H9 (cell line): Measurements from ENCODE around the gene TAF4. TPM values are rescaled to one million over a fixed set of nuclear protein-coding genes. Genes with fewer than 3 reads are reported as not detected.

Experiments
- DNase-seq: peaks from one replicate; pipeline ENCODE4 v3.0.0-alpha.2; 2017
- H2AFZ ChIP-seq: one replicate; pipeline ENCODE4 v1.6.1; 2013; ENCODE audit warnings: mild to moderate bottlenecking, low read length, control low read depth, moderate library complexity
- H2AK5ac ChIP-seq: 2 replicates; pipeline ENCODE4 v1.6.1; 2013; ENCODE audit warnings: low read length, control low read depth, mixed read lengths; ENCODE audit not compliant: insufficient read length
- H2BK120ac ChIP-seq: one replicate; pipeline ENCODE4 v1.6.1; 2013; ENCODE audit warnings: low read depth, mild to moderate bottlenecking, low read length, control low read depth, inconsistent platforms; ENCODE audit not compliant: poor library complexity, severe bottlenecking
- H2BK12ac ChIP-seq: 2 replicates; pipeline ENCODE4 v1.6.1; 2013; ENCODE audit warnings: low read length, control low read depth, mixed read lengths, low read depth; ENCODE audit not compliant: insufficient read length
- H2BK15ac ChIP-seq: 2 replicates; pipeline ENCODE4 v1.6.1; 2013; ENCODE audit warnings: low read depth, low read length, control low read depth
- H2BK20ac ChIP-seq: one replicate; pipeline ENCODE4 v1.6.1; 2013; ENCODE audit warnings: low read depth, mild to moderate bottlenecking, low read length, control low read depth, inconsistent platforms; ENCODE audit not compliant: poor library complexity, severe bottlenecking
- H2BK5ac ChIP-seq: 2 replicates; pipeline ENCODE4 v1.6.1; 2013; ENCODE audit warnings: low read length, control low read depth, mixed read lengths; ENCODE audit not compliant: insufficient read length
- H3K14ac ChIP-seq: 2 replicates; pipeline ENCODE4 v1.6.1; 2013; ENCODE audit warnings: low read length, control low read depth; ENCODE audit not compliant: insufficient read depth
- H3K18ac ChIP-seq: 2 replicates; pipeline ENCODE4 v1.6.1; 2013; ENCODE audit warnings: low read depth, mild to moderate bottlenecking, mixed read lengths, low read length, control low read depth; ENCODE audit not compliant: insufficient read length
- H3K23ac ChIP-seq: 2 replicates; pipeline ENCODE4 v1.6.1; 2013; ENCODE audit warnings: low read length, control low read depth, mixed read lengths, low read depth; ENCODE audit not compliant: insufficient read length
- H3K23me2 ChIP-seq: 2 replicates; pipeline ENCODE4 v1.6.1; 2013; ENCODE audit warnings: low read depth, mild to moderate bottlenecking, mixed read lengths, low read length, control low read depth; ENCODE audit not compliant: insufficient read length, poor library complexity, severe bottlenecking
- H3K27ac ChIP-seq: 2 replicates; pipeline ENCODE4 v1.5.1; 2013; ENCODE audit warnings: low read length, control low read depth, mixed read lengths, low read depth; ENCODE audit not compliant: insufficient read length
- H3K27me3 ChIP-seq: 2 replicates; pipeline ENCODE4 v1.6.1; 2013; ENCODE audit warnings: low read length, control low read depth, inconsistent platforms; ENCODE audit not compliant: insufficient read depth
- H3K4ac ChIP-seq: 2 replicates; pipeline ENCODE4 v1.6.1; 2013; ENCODE audit warnings: low read depth, mild to moderate bottlenecking, control low read depth, inconsistent platforms, low read length, moderate library complexity
- H3K4me1 ChIP-seq: 2 replicates; pipeline ENCODE4 v1.6.1; 2013; ENCODE audit warnings: low read length, control low read depth, inconsistent platforms; ENCODE audit not compliant: insufficient read depth
- H3K4me2 ChIP-seq: 2 replicates; pipeline ENCODE4 v1.6.1; 2013; ENCODE audit warnings: low read length, control low read depth, mixed read lengths; ENCODE audit not compliant: insufficient read length, insufficient read depth
- H3K56ac ChIP-seq: 2 replicates; pipeline ENCODE4 v1.6.1; 2013; ENCODE audit warnings: low read depth, mild to moderate bottlenecking, mixed read lengths, low read length, control low read depth; ENCODE audit not compliant: insufficient read length
- H3K79me1 ChIP-seq: 2 replicates; pipeline ENCODE4 v1.6.1; 2013; ENCODE audit warnings: low read depth, mild to moderate bottlenecking, moderate library complexity, low read length, control low read depth, inconsistent platforms; ENCODE audit not compliant: insufficient read depth, poor library complexity, severe bottlenecking
- H3K79me2 ChIP-seq: 2 replicates; pipeline ENCODE4 v1.6.1; 2013; ENCODE audit warnings: low read length, control low read depth, inconsistent platforms; ENCODE audit not compliant: insufficient read depth
- H3K9ac ChIP-seq: 2 replicates; pipeline ENCODE4 v1.6.1; 2013; ENCODE audit warnings: low read length, control low read depth, mixed read lengths; ENCODE audit not compliant: insufficient read length; ENCODE audit errors: extremely low read depth
- H3K9me3 ChIP-seq: one replicate; pipeline ENCODE4 v1.6.1; 2013; ENCODE audit warnings: low read depth, low read length, inconsistent platforms; ENCODE audit not compliant: control insufficient read depth
- H3T11ph ChIP-seq: one replicate; pipeline ENCODE4 v1.6.1; 2013; ENCODE audit warnings: mild to moderate bottlenecking, low read length, control low read depth, inconsistent platforms
- H4K20me1 ChIP-seq: one replicate; pipeline ENCODE4 v1.6.1; 2013; ENCODE audit not compliant: control insufficient read depth, insufficient read length, insufficient read depth
- H4K5ac ChIP-seq: 2 replicates; pipeline ENCODE4 v1.6.1; 2013; ENCODE audit warnings: low read depth, mild to moderate bottlenecking, mixed read lengths, low read length, control low read depth; ENCODE audit not compliant: insufficient read length
- H4K8ac ChIP-seq: replicated peaks from 2 replicates; pipeline ENCODE4 v1.6.1; 2013; ENCODE audit warnings: low read length, control low read depth, mixed read lengths, low read depth; ENCODE audit not compliant: insufficient read length
- H4K91ac ChIP-seq: 2 replicates; pipeline ENCODE4 v1.6.1; 2013; ENCODE audit warnings: low read depth, mild to moderate bottlenecking, moderate library complexity, mixed read lengths, low read length, control low read depth; ENCODE audit not compliant: insufficient read length
- H3K27ac Mint-ChIP-seq, 3 experiments: 2 replicates in 2 of 3; 3 replicates in 1 of 3; pipeline ENCODE4 v1.8.0; 2020 to 2021; ENCODE audit warnings: mixed read lengths in 3 of 3, mild to moderate bottlenecking in 1 of 3, moderate library complexity in 1 of 3
- H3K27me3 Mint-ChIP-seq: 2 replicates; pipeline ENCODE4 v1.8.0; 2021; ENCODE audit warnings: low read depth, mild to moderate bottlenecking, moderate library complexity, mixed read lengths
- H3K36me3 Mint-ChIP-seq, 3 experiments: 2 replicates in 2 of 3; 3 replicates in 1 of 3; pipeline ENCODE4 v1.8.0; 2020 to 2021; ENCODE audit warnings: low read depth in 3 of 3, mixed read lengths in 3 of 3; ENCODE audit not compliant: insufficient read depth in 1 of 3
- H3K4me1 Mint-ChIP-seq, 2 experiments: 2 replicates each; pipeline ENCODE4 v1.8.0; 2020; ENCODE audit warnings: mixed read lengths in 2 of 2
- H3K4me3 Mint-ChIP-seq, 2 experiments: 2 replicates in 1 of 2; 3 replicates in 1 of 2; pipeline ENCODE4 v1.8.0; 2020 to 2021; ENCODE audit warnings: mild to moderate bottlenecking in 2 of 2, mixed read lengths in 2 of 2, moderate library complexity in 1 of 2
- H3K9me3 Mint-ChIP-seq, 2 experiments: 2 replicates in 1 of 2; 3 replicates in 1 of 2; pipeline ENCODE4 v1.8.0; 2020; ENCODE audit warnings: mild to moderate bottlenecking in 2 of 2, mixed read lengths in 2 of 2, moderate library complexity in 1 of 2
- CTCF ChIP-seq: fragments of 200-600 bp; sonication (generic); conservative IDR thresholded peaks from 3 replicates; pipeline ENCODE4 v1.8.0; 2021; ENCODE audit warnings: antibody characterized with exemption, mild to moderate bottlenecking
- WGBS: extraction: QIAGEN DNeasy Blood & Tissue Kit; methylation state at CpG from one replicate; pipeline ENCODE4 v1.1.7; 2013; ENCODE audit warnings: missing lambda C conversion rate, low lambda C conversion rate, mixed read lengths; ENCODE audit not compliant: insufficient read length; ENCODE audit errors: extremely low coverage; 5-methylcytosine and 5-hydroxymethylcytosine counted together
- total RNA-seq: library from RNA; stranded (reverse); gene quantifications from 2 replicates; pipeline ENCODE4 v1.2.1, GENCODE V29; 2021

Gene TAF4
- total RNA-seq, 1 experiment from 2014 or later = 30.8 TPM

GRCh38 chr20:62080249-62080990 lies 14.7 kb upstream of the TAF4 start:
- no peak overlapping the region for H3K56ac ChIP-seq
- no peak for TF ChIP-seq CTCF
- no peaks in the 10 kb centered on the region for H3K9me3 ChIP-seq
- H3K4me3 Mint-ChIP-seq = no peak overlapping the region; a peak in 1 of 5 replicates
- H2BK12ac ChIP-seq = no peak overlapping the region
- H3K27me3 ChIP-seq = no peaks in the 10 kb centered on the region
- H2BK20ac ChIP-seq = no peak overlapping the region
- no peak overlapping the region for H4K5ac ChIP-seq
- H2BK5ac ChIP-seq = no peak overlapping the region
- H3K27me3 Mint-ChIP-seq = peaks cover 36% of the 10 kb centered on the region
- H3K23me2 ChIP-seq = no peaks in the 10 kb centered on the region
- no peak overlapping the region for H3T11ph ChIP-seq
- peaks cover 31 to 34% of the 10 kb centered on the region in 2 experiments for H3K9me3 Mint-ChIP-seq
- H3K36me3 Mint-ChIP-seq = peaks cover 5 to 7% (median 6%) of the 10 kb centered on the region in 3 experiments; a peak in 5 of 7 replicates
- H3K79me1 ChIP-seq = no peaks in the 10 kb centered on the region
- no peaks in the 10 kb centered on the region for H3K4me1 ChIP-seq
- H2BK120ac ChIP-seq = no peak overlapping the region
- no CpG with 5 or more reads among the region's 15 CpGs for WGBS
- no peak overlapping the region for H3K27ac ChIP-seq
- no peak overlapping the region for H4K91ac ChIP-seq
- H4K20me1 ChIP-seq = no peaks in the 10 kb centered on the region
- no peak overlapping the region for H3K18ac ChIP-seq
- no peak overlapping the region for H3K4me2 ChIP-seq
- DNase-seq = no peak
- no peak overlapping the region for H2AK5ac ChIP-seq
- no peak overlapping the region; a peak in 1 of 7 replicates for H3K27ac Mint-ChIP-seq
- no peak overlapping the region for H3K9ac ChIP-seq
- H3K79me2 ChIP-seq = no peaks in the 10 kb centered on the region
- no peak overlapping the region for H4K8ac ChIP-seq
- no peak overlapping the region for H3K14ac ChIP-seq
- no peaks in the 10 kb centered on the region for H3K4me1 Mint-ChIP-seq
- no peak overlapping the region for H3K4ac ChIP-seq
- H3K23ac ChIP-seq = no peak overlapping the region
- no peak overlapping the region for H2AFZ ChIP-seq
- no peak overlapping the region for H2BK15ac ChIP-seq
